Naive thymus-derived CD4-positive, alpha-beta T cell (primary cell): Measurements from ENCODE around the gene FBLN1. TPM values are rescaled to one million over a fixed set of nuclear protein-coding genes. Genes with fewer than 3 reads are reported as not detected.
A peak's percentile ranks its signal among the peaks of the same experiment; 100 is the strongest.

Source experiments
- ATAC-seq: fragments of 150-1000 bp; cut with Tn5 transposase; 2 replicates; pipeline ENCODE4 v1.10.0; 2021; ENCODE audit warnings: mild to moderate bottlenecking, moderate library complexity
- CTCF ChIA-PET: fragments of 350-600 bp; sonication (Branson Sonifier 250); formaldehyde crosslinking; loops from one replicate; lab custom pipeline; 2021; ENCODE audit warnings: antibody characterized with exemption; lab: Charles Lee
- POLR2A ChIA-PET: fragments of 350-600 bp; sonication (Branson Sonifier 250); formaldehyde crosslinking; loops from one replicate; lab custom pipeline; 2021; ENCODE audit warnings: antibody characterized with exemption, inconsistent platforms; lab: Charles Lee
- DNase-seq, 9 donors: peaks; one replicate each; pipeline versions ENCODE4 v3.0.0 to v3.0.0-alpha.2; 2020 to 2022; ENCODE audit warnings: mixed read lengths in 1 of 9
- H3K27ac ChIP-seq: one replicate; pipeline ENCODE4 v1.7.0; 2013; ENCODE audit warnings: mild to moderate bottlenecking, low read depth, low read length, moderate library complexity
- H3K27me3 ChIP-seq, 2 donors: one replicate each; pipeline ENCODE4 v1.7.0; 2013; ENCODE audit warnings: low read length in 2 of 2, mild to moderate bottlenecking in 2 of 2, moderate library complexity in 2 of 2; ENCODE audit not compliant: control insufficient read depth in 2 of 2, insufficient read depth in 2 of 2
- H3K36me3 ChIP-seq, 3 experiments: 1 replicate in 2 of 3; 2 replicates in 1 of 3; pipeline ENCODE4 v1.7.0; 2013; ENCODE audit warnings: low read length in 3 of 3, mild to moderate bottlenecking in 3 of 3, moderate library complexity in 1 of 3; ENCODE audit not compliant: insufficient read depth in 3 of 3, control insufficient read depth in 2 of 3
- H3K4me1 ChIP-seq, 2 donors: one replicate each; pipeline ENCODE4 v1.7.0; 2013; ENCODE audit warnings: low read length in 2 of 2, mild to moderate bottlenecking in 2 of 2, moderate library complexity in 1 of 2; ENCODE audit not compliant: control insufficient read depth in 2 of 2, insufficient read depth in 2 of 2
- H3K4me3 ChIP-seq: 2 replicates; pipeline ENCODE4 v1.7.0; 2013; ENCODE audit warnings: mild to moderate bottlenecking, low read length
- H3K9me3 ChIP-seq, 3 experiments: 1 replicate in 2 of 3; 2 replicates in 1 of 3; pipeline ENCODE4 v1.7.0; 2013; ENCODE audit warnings: low read length in 3 of 3; ENCODE audit not compliant: control insufficient read depth in 2 of 3
- H3K27ac Mint-ChIP-seq, 9 donors: one replicate each; pipeline ENCODE4 v1.8.0; 2020 to 2022; ENCODE audit warnings: mixed read lengths in 9 of 9, mild to moderate bottlenecking in 8 of 9, moderate library complexity in 5 of 9, inconsistent platforms in 2 of 9
- H3K27me3 Mint-ChIP-seq, 5 donors: one replicate each; pipeline ENCODE4 v1.8.0; 2021 to 2022; ENCODE audit warnings: mixed read lengths in 5 of 5, mild to moderate bottlenecking in 1 of 5
- H3K36me3 Mint-ChIP-seq, 5 donors: one replicate each; pipeline ENCODE4 v1.8.0; 2020 to 2022; ENCODE audit warnings: mixed read lengths in 5 of 5, mild to moderate bottlenecking in 3 of 5, inconsistent platforms in 1 of 5
- H3K4me1 Mint-ChIP-seq, 7 donors: one replicate each; pipeline ENCODE4 v1.8.0; 2020 to 2022; ENCODE audit warnings: mixed read lengths in 7 of 7, mild to moderate bottlenecking in 3 of 7, inconsistent platforms in 1 of 7
- H3K4me3 Mint-ChIP-seq, 10 donors: one replicate each; pipeline ENCODE4 v1.8.0; 2020 to 2022; ENCODE audit warnings: mild to moderate bottlenecking in 10 of 10, mixed read lengths in 10 of 10, moderate library complexity in 6 of 10, inconsistent platforms in 2 of 10
- H3K9me3 Mint-ChIP-seq, 11 donors: one replicate each; pipeline ENCODE4 v1.8.0; 2020 to 2022; ENCODE audit warnings: mixed read lengths in 11 of 11, mild to moderate bottlenecking in 4 of 11, inconsistent platforms in 1 of 11, moderate library complexity in 1 of 11
- intact Hi-C, 2 donors: fragments of 100-400 bp; cut with micrococcal nuclease; formaldehyde crosslinking; loops; one replicate each; pipeline ENCODE4 v1.15.1; 2023
- polyA plus RNA-seq, 2 donors: library from polyadenylated mRNA; unstranded; fragments of 300-500 nt; fragmentation: Illumina TruSeq; gene quantifications; one replicate each; pipeline ENCODE4 v1.2.3, GENCODE V29; 2021
- total RNA-seq, 6 experiments: library from RNA in 5 of 6; stranded (reverse) in 5 of 6; gene quantifications; 1 replicate in 5 of 6; 2 replicates in 1 of 6; pipeline ENCODE4 v1.2.3 and lab custom pipeline; 2021 to 2026

Gene FBLN1
- total and polyA plus RNA-seq, 7 experiments from 2014 or later = 0.11 to 1.1 TPM; not detected in 5

GRCh38 chr22:45628515-45628914 is 125.8 kb downstream of the FBLN1 start:
- H3K27ac Mint-ChIP-seq = peak overlapping the region in 1 of 9 donors; percentile 20
- no peak for ATAC-seq

GRCh38 chr22:45629469-45630089 is 126.9 kb downstream of the FBLN1 start:
- Histone ChIP-seq H3K9me3 (no peaks in the 10 kb centered on the region), H3K27me3 (peaks cover 0 to 4% of the 10 kb centered on the region in 2 donors), H3K27ac (no peak overlapping the region), H3K4me1 (no peaks in the 10 kb centered on the region), H3K36me3 (no peaks in the 10 kb centered on the region), H3K4me3 (no peak overlapping the region)
- no peak for ATAC-seq
- DNase-seq = no peak
- H3K4me3 Mint-ChIP-seq = no peak overlapping the region
- H3K27ac Mint-ChIP-seq = no peak overlapping the region
- peaks cover 0 to 1% (median 0%) of the 10 kb centered on the region in 7 donors for H3K4me1 Mint-ChIP-seq
- peaks cover 39 to 57% (median 43%) of the 10 kb centered on the region in 5 donors for H3K27me3 Mint-ChIP-seq
- intact Hi-C loops = no loop called here
- H3K9me3 Mint-ChIP-seq = peaks cover 0 to 2% (median 0%) of the 10 kb centered on the region in 11 donors
- POLR2A ChIA-PET = no interaction called here
- CTCF ChIA-PET = no interaction called here
- H3K36me3 Mint-ChIP-seq = no peaks in the 10 kb centered on the region

More at GRCh38 chr22:45628515-45628914, 125.8 kb downstream of the FBLN1 start:
- intact Hi-C loops = no loop called here
- H3K4me3 Mint-ChIP-seq = no peak overlapping the region
- ChIA-PET CTCF (no interaction called here), POLR2A (no interaction called here)
- H3K27ac ChIP-seq = no peak overlapping the region
- no peaks in the 10 kb centered on the region for H3K9me3 ChIP-seq
- no peaks in the 10 kb centered on the region for H3K4me1 ChIP-seq
- DNase-seq = no peak
- peaks cover 0 to 4% of the 10 kb centered on the region in 2 donors for H3K27me3 ChIP-seq
- peaks cover 36 to 46% (median 39%) of the 10 kb centered on the region in 5 donors for H3K27me3 Mint-ChIP-seq
- H3K36me3 ChIP-seq = no peaks in the 10 kb centered on the region
- H3K4me3 ChIP-seq = no peak overlapping the region
- peaks cover 0 to 3% (median 0%) of the 10 kb centered on the region in 11 donors for H3K9me3 Mint-ChIP-seq
- H3K4me1 Mint-ChIP-seq = peaks cover 0 to 1% (median 0%) of the 10 kb centered on the region in 7 donors
- H3K36me3 Mint-ChIP-seq = no peaks in the 10 kb centered on the region

- H3K27me3 Mint-ChIP-seq = peaks cover 41 to 57% (median 50%) of the 10 kb centered on the region in 5 donors
- no peak overlapping the region for H3K4me3 Mint-ChIP-seq
Observed at GRCh38 chr22:45630436-45630835, 127.8 kb downstream of the FBLN1 start.

GRCh38 chr22:45631140-45631840 is 128.6 kb downstream of the FBLN1 start:
- intact Hi-C loops = no loop called here
- Mint-ChIP-seq H3K27ac (no peak overlapping the region), H3K36me3 (no peaks in the 10 kb centered on the region), H3K9me3 (peaks cover 0 to 2% (median 0%) of the 10 kb centered on the region in 11 donors), H3K4me3 (no peak overlapping the region), H3K27me3 (peaks cover 41 to 54% (median 50%) of the 10 kb centered on the region in 5 donors), H3K4me1 (peaks cover 0 to 1% (median 0%) of the 10 kb centered on the region in 7 donors)
- no peaks in the 10 kb centered on the region for H3K36me3 ChIP-seq
- H3K4me1 ChIP-seq = no peaks in the 10 kb centered on the region
- no peak for DNase-seq
- peaks cover 3 to 4% of the 10 kb centered on the region in 2 donors for H3K27me3 ChIP-seq
- no peaks in the 10 kb centered on the region for H3K9me3 ChIP-seq
- CTCF ChIA-PET = no interaction called here
- POLR2A ChIA-PET = no interaction called here
- no peak for ATAC-seq
- H3K4me3 ChIP-seq = no peak overlapping the region
- no peak overlapping the region for H3K27ac ChIP-seq

More at GRCh38 chr22:45630436-45630835, 127.8 kb downstream of the FBLN1 start:
- peaks cover 0 to 2% (median 0%) of the 10 kb centered on the region in 11 donors for H3K9me3 Mint-ChIP-seq
- Histone ChIP-seq H3K27ac (no peak overlapping the region), H3K9me3 (no peaks in the 10 kb centered on the region), H3K4me3 (no peak overlapping the region), H3K36me3 (no peaks in the 10 kb centered on the region), H3K27me3 (peaks cover 2 to 4% of the 10 kb centered on the region in 2 donors), H3K4me1 (no peaks in the 10 kb centered on the region)
- no peaks in the 10 kb centered on the region for H3K36me3 Mint-ChIP-seq
- no peak overlapping the region for H3K27ac Mint-ChIP-seq
- ChIA-PET POLR2A (no interaction called here), CTCF (no interaction called here)
- ATAC-seq (no peak), DNase-seq (no peak)
- intact Hi-C loops = no loop called here
- peaks cover 0 to 1% (median 0%) of the 10 kb centered on the region in 7 donors for H3K4me1 Mint-ChIP-seq

GRCh38 chr22:45631841-45632238 is 129.2 kb downstream of the FBLN1 start:
- no peak overlapping the region for H3K27ac ChIP-seq
- Mint-ChIP-seq H3K36me3 (no peaks in the 10 kb centered on the region), H3K4me1 (peaks cover 0 to 1% (median 0%) of the 10 kb centered on the region in 7 donors), H3K9me3 (peaks cover 0 to 2% (median 0%) of the 10 kb centered on the region in 11 donors), H3K27ac (no peak overlapping the region), H3K27me3 (peaks cover 41 to 57% (median 54%) of the 10 kb centered on the region in 5 donors), H3K4me3 (no peak overlapping the region)
- no peaks in the 10 kb centered on the region for H3K4me1 ChIP-seq
- H3K4me3 ChIP-seq = no peak overlapping the region
- no peak for DNase-seq
- no peaks in the 10 kb centered on the region for H3K9me3 ChIP-seq
- peaks cover 3 to 4% of the 10 kb centered on the region in 2 donors for H3K27me3 ChIP-seq
- H3K36me3 ChIP-seq = no peaks in the 10 kb centered on the region
- intact Hi-C loops = no loop called here
- CTCF ChIA-PET = no interaction called here
- no peak for ATAC-seq
- POLR2A ChIA-PET = no interaction called here

GRCh38 chr22:45632791-45633515 is 130.3 kb downstream of the FBLN1 start:
- Mint-ChIP-seq H3K36me3 (no peaks in the 10 kb centered on the region), H3K27ac (no peak overlapping the region), H3K4me1 (peaks cover 0 to 1% (median 0%) of the 10 kb centered on the region in 7 donors), H3K27me3 (peaks cover 43 to 63% (median 57%) of the 10 kb centered on the region in 5 donors), H3K4me3 (no peak overlapping the region), H3K9me3 (peaks cover 0 to 2% (median 0%) of the 10 kb centered on the region in 11 donors)
- CTCF ChIA-PET = interaction anchor here (1.2 kb wide), 1 partner anchor 12 kb away, joined by 12 read pairs; no protein-coding TSS in a partner anchor
- Histone ChIP-seq H3K27ac (no peak overlapping the region), H3K4me1 (no peaks in the 10 kb centered on the region), H3K27me3 (peaks cover 3 to 4% of the 10 kb centered on the region in 2 donors), H3K36me3 (no peaks in the 10 kb centered on the region), H3K4me3 (no peak overlapping the region), H3K9me3 (no peaks in the 10 kb centered on the region)
- POLR2A ChIA-PET = no interaction called here
- DNase-seq (no peak), ATAC-seq (no peak)
- intact Hi-C loops = no loop called here
